GM20431 (cell line): ENCODE measurements around the gene UBE2U.

Experiments
- in situ Hi-C: fragments of 300-500 bp; cut with MseI, MboI; formaldehyde crosslinking; loops from one replicate; pipeline ENCODE4 v1.15.0; 2020; ENCODE audit warnings: low sequenced_read_pairs; ENCODE audit not compliant: unreplicated experiment

The UBE2U gene

DNA sequence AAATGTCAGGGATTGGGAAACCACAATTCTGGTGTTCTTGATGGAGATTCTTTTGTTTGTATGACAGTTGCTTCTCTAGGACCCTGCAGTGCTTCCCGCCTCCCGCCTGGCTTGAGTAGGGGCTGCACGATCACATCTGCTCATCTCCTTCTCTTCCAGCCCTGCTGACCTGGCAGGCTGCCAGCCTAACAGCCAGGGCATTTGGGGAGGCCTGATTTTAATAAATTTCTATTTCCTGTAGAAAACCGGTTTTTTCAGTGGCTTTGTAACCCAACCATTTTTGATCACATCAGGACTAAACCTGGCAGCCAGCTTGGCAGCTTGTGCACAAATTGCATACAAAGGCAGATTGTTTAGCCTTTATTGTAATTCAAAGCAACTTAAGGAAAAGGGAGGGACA, 78.9 kb downstream of the UBE2U start:
- in situ Hi-C loops = no loop called here

DNA sequence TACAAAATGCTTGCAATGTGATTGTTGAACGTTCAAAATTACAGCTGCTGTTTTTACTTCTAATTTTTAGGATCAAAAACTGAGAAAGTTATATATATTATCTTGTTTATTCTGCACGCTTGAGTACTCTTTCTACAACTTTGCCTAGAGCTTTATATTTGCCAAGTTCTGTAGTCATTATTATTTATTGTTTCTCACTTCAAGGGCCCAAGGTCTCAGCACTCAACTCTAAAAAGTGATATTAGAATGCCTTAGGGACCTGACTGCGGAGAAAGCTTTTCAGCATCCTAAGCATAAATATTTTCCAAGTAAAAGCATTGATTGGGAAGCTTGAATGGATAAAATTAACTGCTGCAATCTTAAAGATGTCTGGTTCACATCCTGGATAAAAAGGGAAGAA, 83.6 kb downstream of the UBE2U start:
- in situ Hi-C loops = no loop called here

DNA sequence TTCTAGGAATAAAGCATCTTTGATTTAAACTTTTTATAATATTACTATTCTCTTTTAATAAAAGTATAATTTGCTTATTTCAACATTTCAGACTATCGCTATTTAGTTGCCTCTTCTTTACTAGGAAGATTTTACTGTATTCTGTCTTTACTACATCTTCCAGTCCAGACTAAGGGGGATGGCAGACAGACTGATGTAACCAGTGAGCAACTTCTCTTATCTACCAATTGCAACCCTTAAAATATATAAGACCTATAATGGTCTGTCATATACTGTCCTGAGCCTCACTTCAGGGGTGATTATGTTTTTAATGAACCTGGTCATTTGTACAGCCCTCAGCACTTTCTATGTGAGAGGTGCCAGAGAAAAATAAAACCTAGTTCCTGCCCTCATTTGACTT, 87.0 kb downstream of the UBE2U start:
- in situ Hi-C loops = no loop called here

DNA sequence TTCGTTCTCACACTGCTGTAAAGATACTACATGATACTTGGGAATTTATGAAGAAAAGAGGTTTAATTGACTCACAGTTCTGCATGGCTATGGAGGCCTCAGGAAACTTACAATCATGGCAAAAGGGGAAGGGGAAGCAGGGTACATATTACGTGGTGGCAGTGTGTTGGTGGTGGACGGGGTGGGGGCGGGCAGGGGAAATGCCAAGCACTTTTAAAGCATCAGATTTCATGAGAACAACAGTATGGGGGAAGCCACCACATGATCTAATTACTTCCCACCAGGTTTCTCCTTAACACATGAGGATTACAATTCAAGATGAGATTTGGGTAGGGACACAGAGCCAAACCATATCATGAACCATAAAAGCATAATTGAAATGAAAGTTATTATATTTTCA, 88.5 kb downstream of the UBE2U start:
- in situ Hi-C loops = no loop called here

DNA sequence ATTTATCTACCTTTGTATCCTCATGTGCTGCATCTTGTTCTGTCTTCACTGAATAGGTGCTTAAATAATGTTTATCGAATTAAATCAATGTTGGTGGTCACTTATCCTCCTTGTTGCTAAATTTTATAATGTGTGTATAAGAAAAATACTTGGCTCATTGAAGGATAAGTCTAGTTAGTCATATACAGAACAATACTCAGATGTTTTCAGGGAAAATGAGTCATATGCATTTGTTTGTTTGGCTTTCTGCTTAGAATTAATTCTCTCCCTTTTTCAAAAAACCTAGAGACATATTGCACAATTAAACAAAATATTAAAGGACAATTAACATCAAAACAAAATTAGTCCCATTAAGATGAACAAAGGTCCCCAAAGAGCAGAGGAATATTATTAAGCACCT, 89.0 kb downstream of the UBE2U start:
- in situ Hi-C loops = no loop called here

DNA sequence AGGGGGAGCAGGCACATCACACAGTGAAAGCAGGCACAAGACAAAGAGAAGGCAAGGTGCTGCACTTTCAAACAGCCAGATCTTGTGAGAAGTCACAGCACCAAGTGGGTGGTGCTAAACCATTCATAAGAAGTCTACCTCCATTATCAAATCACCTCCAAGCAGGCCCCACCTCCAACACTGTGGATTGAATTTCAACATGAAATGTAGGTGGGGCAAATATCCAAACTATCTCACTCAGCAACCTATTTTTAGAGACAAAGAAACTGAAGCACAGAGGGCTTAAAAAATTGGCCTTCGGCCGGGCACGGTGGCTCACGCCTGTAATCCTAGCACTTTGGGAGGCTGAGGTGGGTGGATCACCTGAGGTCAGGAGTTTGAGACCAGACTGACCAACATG, 90.4 kb downstream of the UBE2U start:
- in situ Hi-C loops = no loop called here

DNA sequence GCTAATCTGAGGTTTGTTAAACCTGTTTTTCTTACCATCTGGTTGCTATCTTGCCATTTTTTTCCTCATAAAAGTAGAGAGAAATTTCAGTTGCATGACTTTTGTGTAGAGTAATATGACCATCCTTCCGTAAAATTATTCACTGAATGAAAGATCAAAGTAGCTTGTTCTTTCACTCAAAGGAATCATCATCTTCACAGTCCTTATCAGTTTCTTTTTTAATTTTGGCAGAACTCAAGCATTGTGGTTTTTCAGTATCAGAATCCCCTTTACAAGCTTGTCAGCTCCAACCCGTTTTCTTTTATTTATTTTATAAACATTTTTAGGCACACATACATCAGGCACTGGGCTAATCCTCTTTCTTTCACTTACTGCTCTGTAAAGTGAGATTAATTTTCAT, 91.7 kb downstream of the UBE2U start:
- in situ Hi-C loops = no loop called here

DNA sequence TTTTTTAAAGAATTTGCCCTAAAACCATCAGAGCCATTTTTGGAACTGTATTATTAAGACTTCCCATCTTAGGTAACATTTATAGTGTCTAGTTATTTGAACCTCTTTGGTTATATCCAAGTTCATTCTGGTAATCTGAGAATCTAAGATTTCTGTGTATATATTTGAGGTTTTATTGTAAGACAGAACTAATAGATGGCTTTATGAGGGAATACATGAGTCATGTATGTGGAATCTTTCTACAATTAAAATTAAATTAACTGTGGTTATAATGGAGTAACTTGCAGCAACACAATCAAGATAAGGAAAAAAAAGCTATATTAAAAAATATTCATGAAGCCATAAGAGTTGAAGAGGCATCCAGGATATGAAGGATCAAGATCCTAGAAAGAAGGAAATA, 92.1 kb downstream of the UBE2U start:
- in situ Hi-C loops = no loop called here

DNA sequence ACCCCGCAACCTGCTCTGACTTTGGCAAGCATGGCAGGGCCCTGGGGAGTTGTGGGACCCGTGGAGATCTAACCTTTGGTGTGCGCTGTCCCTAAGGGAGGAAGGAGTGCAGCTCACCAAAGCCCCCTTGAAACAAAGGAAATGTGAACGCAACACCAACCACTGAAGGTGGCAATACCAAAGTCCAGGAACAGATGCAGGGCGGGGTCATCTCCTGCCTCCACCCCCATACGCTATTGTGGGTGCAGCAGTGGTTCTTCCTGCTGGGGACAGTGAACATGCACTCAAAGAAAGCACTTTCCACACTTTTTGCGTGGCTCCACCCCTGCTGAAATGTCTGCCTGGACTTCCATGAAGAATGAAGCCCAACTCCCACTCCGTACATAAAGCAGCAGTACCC, 93.0 kb downstream of the UBE2U start:
- in situ Hi-C loops = no loop called here

DNA sequence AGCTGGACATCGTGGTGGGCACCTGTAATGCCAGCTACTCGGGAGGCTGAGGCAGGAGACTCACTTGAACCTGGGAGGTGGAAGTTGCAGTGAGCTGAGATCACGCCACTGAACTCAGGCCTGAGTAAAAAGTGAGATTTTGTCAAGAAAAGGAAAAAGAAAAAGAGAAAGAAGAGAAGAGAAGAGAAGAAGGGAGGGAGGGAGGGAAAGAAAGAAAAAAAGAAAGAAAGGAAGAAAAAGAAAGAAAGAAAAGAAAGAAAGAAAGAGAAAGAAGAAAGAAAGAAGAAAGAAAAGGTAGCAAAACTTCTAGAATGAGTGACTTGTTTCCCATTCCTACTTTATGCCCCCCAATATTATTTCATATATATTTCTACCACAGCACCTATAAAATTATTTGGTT, 98.8 kb downstream of the UBE2U start:
- in situ Hi-C loops = no loop called here

DNA sequence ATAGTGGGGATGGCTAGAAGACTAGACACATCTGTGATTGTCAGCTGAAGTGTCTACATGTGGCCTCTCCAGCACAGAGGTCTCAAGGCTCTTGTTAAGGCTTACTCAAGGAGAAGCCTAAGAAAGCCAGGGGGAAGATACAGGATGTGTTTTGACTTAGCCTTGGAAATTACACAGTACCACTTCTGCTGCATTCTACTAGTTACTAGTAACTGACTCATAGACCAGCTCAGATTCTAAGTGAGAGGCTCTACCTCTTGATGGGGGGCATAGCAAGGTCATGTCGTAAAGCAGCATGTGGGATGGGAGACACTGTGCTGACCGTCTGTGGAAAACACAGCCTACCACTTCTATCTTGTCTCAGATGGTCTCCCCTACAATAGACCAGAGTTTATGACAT, 99.5 kb downstream of the UBE2U start:
- in situ Hi-C loops = no loop called here

DNA sequence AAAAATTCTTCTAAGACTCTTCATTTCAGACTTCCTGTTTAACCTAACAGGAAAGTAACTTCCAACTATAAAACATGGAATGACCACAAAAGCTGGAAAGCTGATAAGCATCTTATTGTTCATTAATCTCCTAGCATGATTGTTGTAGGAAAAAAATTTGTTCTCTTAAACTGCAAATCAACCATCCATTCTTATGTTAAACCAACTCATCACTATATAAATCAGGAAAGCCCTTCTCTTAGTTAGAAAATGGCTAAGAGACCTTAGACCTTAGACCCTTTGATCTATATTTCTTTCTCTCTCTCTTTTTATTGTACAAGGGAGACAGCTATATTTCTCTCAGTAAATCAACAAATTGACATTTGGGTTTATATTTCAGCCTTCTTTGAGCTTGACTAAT, 101.4 kb downstream of the UBE2U start:
- in situ Hi-C loops = no loop called here

DNA sequence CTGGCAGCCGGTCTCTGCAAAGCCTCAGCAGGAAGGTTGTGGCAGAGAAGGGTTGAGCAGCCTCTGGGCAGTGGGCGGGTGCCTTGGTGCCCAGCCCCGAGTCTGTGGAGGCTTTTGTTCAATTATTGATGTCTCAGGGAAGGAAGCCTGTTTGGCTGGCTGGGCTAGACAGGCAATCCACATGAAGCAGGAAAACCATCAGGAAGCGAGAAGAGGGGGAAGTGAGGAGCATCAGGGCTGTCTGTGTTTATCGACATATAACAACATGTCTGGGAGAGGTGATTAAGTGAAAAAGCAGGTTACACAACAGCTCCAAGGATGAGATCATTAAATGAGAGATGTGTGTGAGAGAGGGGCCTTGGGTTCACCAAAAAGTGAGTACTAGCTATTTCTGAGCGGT, 105.4 kb downstream of the UBE2U start:
- in situ Hi-C loops = no loop called here

DNA sequence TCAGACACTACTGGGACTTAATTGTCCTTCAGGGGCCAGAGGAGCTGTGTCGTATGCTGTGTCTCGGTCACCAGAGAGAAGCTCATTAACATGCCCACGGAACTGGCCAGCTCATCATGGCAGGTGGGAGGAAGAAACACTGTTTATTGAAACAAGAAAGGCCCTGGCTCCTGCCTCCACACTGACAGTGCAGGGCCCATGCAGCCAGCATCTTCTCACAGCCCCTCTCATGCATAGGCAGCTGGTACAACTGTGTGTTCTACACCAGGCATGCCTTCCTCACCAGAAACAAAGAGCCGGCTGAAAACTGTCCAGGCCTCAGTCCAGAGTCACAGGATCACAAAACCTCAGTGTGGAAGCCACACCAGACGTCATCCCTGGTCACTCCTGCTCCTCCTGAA, 106.0 kb downstream of the UBE2U start:
- in situ Hi-C loops = no loop called here

DNA sequence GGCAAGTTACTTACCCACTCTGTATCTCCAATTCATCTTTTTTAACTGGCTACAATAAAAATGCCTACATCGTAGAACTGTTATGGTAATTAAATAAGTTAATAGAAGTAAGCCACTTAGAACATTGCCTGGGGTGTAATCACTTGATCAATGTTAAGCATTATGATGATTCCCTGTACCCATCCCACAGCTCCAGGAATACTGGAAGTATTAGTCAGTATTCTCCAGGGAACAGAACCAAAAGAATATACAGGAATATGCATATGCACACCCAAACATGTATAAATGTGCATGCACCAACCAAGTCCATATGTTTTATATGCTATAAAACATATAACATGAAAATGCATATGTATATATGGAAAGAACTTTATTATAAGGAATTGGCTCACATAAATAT, 107.3 kb downstream of the UBE2U start:
- in situ Hi-C loops = no loop called here

DNA sequence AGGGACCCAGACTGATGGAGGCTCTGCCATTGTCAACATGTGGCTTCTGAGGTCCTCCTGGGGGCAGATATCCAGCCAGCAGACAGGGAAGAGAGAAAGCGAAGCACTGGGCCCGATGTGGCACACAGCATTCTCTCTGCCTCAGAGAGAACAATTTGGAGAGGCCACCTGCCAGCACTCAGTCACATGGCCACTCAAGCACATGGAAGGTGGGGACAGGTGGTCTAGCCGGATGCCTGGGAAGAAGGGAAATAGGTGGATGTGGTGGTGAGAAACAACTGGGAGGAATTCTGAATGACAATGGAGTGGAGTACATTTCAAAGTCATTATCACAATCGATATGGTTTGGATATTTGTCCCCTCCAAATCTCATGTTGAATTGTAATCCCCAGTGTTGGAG, 109.0 kb downstream of the UBE2U start:
- in situ Hi-C loops = no loop called here

DNA sequence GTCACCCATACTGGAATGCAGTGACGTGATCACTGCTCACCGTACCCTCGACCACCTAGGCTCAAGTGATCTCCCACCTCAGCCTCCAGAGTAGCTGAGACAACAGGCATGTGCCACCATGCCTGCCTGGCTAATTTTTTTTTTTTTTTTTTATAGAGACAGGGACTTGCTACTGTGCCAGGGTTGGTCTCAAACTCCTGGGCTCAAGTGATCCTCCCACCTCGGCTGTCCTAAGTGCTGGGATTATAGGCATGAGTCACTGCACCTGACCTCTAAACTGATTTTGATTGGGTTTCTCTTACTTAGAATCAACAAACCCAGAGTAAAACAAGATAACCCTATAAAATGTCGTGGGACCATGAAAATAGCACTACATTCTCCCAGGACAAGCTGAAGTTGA, 112.0 kb downstream of the UBE2U start:
- in situ Hi-C loops = no loop called here
